Thyroid gland (tissue), 4 donors: ENCODE results near the gene TMCC2. TPM values are rescaled to one million over a fixed set of nuclear protein-coding genes. Genes with fewer than 3 reads are reported as not detected.
"Not testable (repeated sequence)": the region's sequence is repeated elsewhere in the genome, so short reads cannot be mapped to it uniquely, and the experiment has no call there.

Experiments used
- DNase-seq, 2 donors: peaks; one replicate each; pipeline ENCODE4 v3.0.0-alpha.2; 2019
- H3K27ac ChIP-seq, 3 donors: fragments of 200-600 bp; sonication (generic); 1 replicate in 2 of 3; 2 replicates in 1 of 3; pipeline ENCODE4 v1.5.1; 2016 to 2019; ENCODE audit warnings: mild to moderate bottlenecking in 1 of 3, moderate library complexity in 1 of 3
- H3K27me3 ChIP-seq: fragments of 200-600 bp; sonication (generic); one replicate; pipeline ENCODE4 v1.5.1; 2019
- H3K36me3 ChIP-seq, 2 donors: fragments of 200-600 bp; sonication (generic); one replicate each; pipeline ENCODE4 v1.5.1; 2016 to 2019
- H3K4me1 ChIP-seq, 2 donors: fragments of 200-600 bp; sonication (generic); one replicate each; pipeline ENCODE4 v1.5.1; 2017 to 2019
- H3K4me3 ChIP-seq, 3 donors: fragments of 200-600 bp; sonication (generic); replicated peaks in 1 of 3; 1 replicate in 2 of 3; 2 replicates in 1 of 3; pipeline ENCODE4 v1.5.1; 2016; ENCODE audit warnings: mild to moderate bottlenecking in 1 of 3
- H3K9me3 ChIP-seq: fragments of 200-600 bp; sonication (generic); one replicate; pipeline ENCODE4 v1.5.1; 2017
- POLR2A ChIP-seq, 2 donors: fragments of 450-650 bp; IDR thresholded peaks; one replicate each; pipeline ENCODE4 v1.6.1; 2017; ENCODE audit warnings: antibody characterized with exemption in 2 of 2, mild to moderate bottlenecking in 2 of 2, moderate library complexity in 1 of 2
- WGBS, 2 donors: methylation state at CpG; one replicate each; pipeline ENCODE4 v1.1.5; 2017; 5-methylcytosine and 5-hydroxymethylcytosine counted together
- intact Hi-C: fragments of 100-400 bp; cut with DNase I; formaldehyde crosslinking; loops from one replicate; pipeline ENCODE4 v1.15.1; 2023
- total RNA-seq, 4 donors: library from RNA; depleted of rRNA; stranded (reverse); fragments of >200 nt; gene quantifications; one replicate each; pipeline ENCODE4 v1.2.3, GENCODE V29; 2016
- TF ChIP-seq, protein P1 (sequence below), 6 experiments: fragments of 200-600 bp in 3 of 6; fragments of 450-650 bp in 3 of 6; sonication (generic) in 3 of 6; IDR thresholded peaks; one replicate each; pipeline ENCODE4 v1.5.1; 2016 to 2019; ENCODE audit warnings: antibody characterized with exemption in 6 of 6, mild to moderate bottlenecking in 2 of 6, inconsistent platforms in 1 of 6, moderate library complexity in 1 of 6

Gene TMCC2
- total RNA-seq, 4 donors from 2014 or later, result 2.3 to 3.6 (median 3.1) TPM

DNA sequence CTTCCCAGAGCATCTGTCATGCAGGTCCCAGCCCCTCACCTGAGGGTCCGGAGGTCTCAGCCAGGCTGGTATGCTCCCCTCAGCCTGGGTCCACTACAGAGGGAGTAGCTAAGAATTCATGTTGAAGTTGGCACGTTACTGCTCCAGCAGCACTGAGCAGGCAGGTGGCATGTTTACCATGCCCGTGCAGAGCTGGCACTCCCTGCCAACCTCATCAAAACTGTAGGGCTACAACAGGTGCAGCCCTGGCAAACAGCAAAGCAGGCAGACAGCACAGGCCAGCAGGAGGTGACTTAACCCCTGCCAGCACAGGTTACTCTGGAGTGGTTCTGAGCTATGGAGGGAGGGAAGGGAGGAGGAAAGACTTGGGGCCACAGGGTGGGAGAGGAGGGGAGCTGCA is 47.4 kb downstream of the TMCC2 start:
- H3K27ac ChIP-seq, result peak overlapping the region; percentile 81 to 92 (median 90)
- H3K36me3 ChIP-seq, result no peaks in the 10 kb centered on the region
- TF ChIP-seq, protein P1, sequence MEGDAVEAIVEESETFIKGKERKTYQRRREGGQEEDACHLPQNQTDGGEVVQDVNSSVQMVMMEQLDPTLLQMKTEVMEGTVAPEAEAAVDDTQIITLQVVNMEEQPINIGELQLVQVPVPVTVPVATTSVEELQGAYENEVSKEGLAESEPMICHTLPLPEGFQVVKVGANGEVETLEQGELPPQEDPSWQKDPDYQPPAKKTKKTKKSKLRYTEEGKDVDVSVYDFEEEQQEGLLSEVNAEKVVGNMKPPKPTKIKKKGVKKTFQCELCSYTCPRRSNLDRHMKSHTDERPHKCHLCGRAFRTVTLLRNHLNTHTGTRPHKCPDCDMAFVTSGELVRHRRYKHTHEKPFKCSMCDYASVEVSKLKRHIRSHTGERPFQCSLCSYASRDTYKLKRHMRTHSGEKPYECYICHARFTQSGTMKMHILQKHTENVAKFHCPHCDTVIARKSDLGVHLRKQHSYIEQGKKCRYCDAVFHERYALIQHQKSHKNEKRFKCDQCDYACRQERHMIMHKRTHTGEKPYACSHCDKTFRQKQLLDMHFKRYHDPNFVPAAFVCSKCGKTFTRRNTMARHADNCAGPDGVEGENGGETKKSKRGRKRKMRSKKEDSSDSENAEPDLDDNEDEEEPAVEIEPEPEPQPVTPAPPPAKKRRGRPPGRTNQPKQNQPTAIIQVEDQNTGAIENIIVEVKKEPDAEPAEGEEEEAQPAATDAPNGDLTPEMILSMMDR (IDR thresholded peaks at IDR 0.05), result peak in 3 of 6 experiments; percentile 19 to 37 (median 29)
- TF ChIP-seq POLR2A (IDR thresholded peaks at IDR 0.05), result no peak
- no peaks in the 10 kb centered on the region for H3K9me3 ChIP-seq
- peak; percentile 79 to 87 for DNase-seq
- peaks cover 35 to 56% of the 10 kb centered on the region in 2 donors for H3K4me1 ChIP-seq
- intact Hi-C loops, result no loop called here
- no peak overlapping the region for H3K4me3 ChIP-seq
- WGBS, 2 donors, result 42 to 55% methylated on average over 2 to 3 of the region's 3 CpGs
- H3K27me3 ChIP-seq, result no peaks in the 10 kb centered on the region

DNA sequence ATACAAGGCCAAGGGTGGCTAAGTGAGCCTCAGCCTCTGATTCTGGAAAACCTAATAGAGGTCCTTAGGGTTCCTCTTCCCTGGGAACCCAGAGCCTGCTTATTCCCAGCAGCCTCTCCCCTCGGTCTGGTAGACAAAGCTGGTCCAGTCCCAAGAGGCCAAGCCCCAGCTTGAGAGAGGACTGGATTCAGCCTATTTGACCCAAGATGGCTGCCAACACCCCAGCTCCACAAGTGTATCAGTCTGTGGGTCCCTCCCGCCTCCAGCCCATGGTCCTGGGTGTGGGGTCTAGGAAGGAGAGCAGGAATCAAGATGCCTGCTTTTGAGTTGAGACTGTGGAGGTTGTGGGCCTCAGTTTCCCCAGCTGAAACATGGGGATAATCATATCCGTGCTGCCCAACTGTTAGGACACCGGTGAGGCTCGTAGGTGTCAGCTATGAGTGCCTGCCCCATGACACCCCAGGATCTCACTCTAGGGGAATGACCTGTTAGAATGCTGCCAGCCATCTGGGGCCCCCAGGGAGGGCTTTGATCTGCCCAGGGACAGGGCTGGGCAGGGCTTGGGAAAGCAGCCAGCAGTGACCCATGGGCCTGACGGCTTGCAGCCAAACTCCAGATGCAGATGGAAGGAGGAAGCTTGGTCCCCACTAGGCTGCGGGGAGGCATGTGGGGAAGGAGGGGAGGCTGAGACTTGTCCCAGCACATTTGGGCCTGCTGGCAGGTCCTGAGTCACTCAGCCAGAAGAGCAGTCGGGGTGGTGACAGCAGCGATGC is 48.4 kb downstream of the TMCC2 start:
- TF ChIP-seq POLR2A (IDR thresholded peaks at IDR 0.05), result no peak
- TF ChIP-seq, protein P1 (IDR thresholded peaks at IDR 0.05), result no peak
- Histone ChIP-seq H3K4me3 (no peak overlapping the region), H3K4me1 (peaks cover 35 to 56% of the 10 kb centered on the region in 2 donors), H3K9me3 (no peaks in the 10 kb centered on the region), H3K27ac (peak overlapping the region; percentile 81 to 92 (median 90)), H3K36me3 (no peaks in the 10 kb centered on the region), H3K27me3 (no peaks in the 10 kb centered on the region)
- intact Hi-C loops, result no loop called here
- DNase-seq, result peak; percentile 55 to 67
- WGBS, 2 donors, result 77 to 82% methylated on average over 5 to 6 of the region's 9 CpGs

DNA sequence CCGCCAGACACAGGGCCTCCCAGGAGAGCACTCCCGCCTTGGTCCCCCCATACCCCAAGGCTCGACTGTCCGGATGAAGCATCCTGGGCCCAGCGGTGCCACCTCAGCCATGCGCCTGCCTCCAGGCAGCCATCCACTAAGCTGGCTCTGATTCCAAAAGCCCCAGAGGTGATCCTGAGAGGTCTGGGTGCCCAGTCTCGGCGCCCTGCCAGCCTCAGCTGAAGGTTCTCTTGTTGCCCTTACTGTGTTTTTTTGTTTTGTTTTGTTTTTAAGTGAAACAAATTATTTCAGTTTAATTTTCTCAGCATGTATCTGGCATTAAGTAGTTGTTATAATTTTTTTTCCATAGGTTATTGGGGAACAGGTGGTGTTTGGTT is 48.9 kb downstream of the TMCC2 start:
- 34 to 63% methylated on average over 6 to 7 of the region's 8 CpGs for WGBS, 2 donors
- H3K4me1 ChIP-seq, result peaks cover 35 to 56% of the 10 kb centered on the region in 2 donors
- no peak for TF ChIP-seq POLR2A (IDR thresholded peaks at IDR 0.05)
- TF ChIP-seq, protein P1 (IDR thresholded peaks at IDR 0.05), result no peak
- no peaks in the 10 kb centered on the region for H3K9me3 ChIP-seq
- intact Hi-C loops, result no loop called here
- no peak overlapping the region for H3K4me3 ChIP-seq
- H3K36me3 ChIP-seq, result no peaks in the 10 kb centered on the region
- DNase-seq, result peak; percentile 73 to 81
- peak overlapping the region; percentile 81 to 92 (median 90) for H3K27ac ChIP-seq
- no peaks in the 10 kb centered on the region for H3K27me3 ChIP-seq

DNA sequence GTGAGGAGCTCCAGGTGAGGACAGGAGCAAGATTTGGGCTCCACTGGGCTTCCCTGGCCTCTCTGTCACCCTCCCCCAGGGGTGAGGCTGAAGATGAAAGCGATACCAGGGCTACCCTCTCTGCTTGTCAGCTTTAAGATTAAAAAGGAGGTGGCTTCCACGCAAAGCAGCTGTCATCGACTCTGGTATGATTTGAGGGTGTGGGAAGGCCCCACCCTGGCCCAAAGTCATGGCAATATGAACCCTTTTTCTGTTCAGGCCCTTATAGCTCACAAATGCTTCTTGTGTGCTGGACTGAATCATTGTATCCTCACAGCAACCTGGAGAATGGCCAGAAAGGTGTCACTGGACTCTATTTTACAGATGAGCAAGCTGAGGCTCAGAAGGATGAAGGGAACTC is 52.2 kb downstream of the TMCC2 start:
- no peaks in the 10 kb centered on the region for H3K36me3 ChIP-seq
- H3K27ac ChIP-seq, result peak overlapping the region in 1 of 3 donors; percentile 6
- H3K9me3 ChIP-seq, result no peaks in the 10 kb centered on the region
- no peaks in the 10 kb centered on the region for H3K27me3 ChIP-seq
- DNase-seq, result no peak
- no peak overlapping the region for H3K4me3 ChIP-seq
- TF ChIP-seq POLR2A (IDR thresholded peaks at IDR 0.05), result no peak
- TF ChIP-seq, protein P1 (IDR thresholded peaks at IDR 0.05), result no peak
- peaks cover 32 to 68% of the 10 kb centered on the region in 2 donors for H3K4me1 ChIP-seq
- 83 to 88% methylated on average over 3 of the region's 3 CpGs for WGBS, 2 donors
- intact Hi-C loops, result no loop called here

DNA sequence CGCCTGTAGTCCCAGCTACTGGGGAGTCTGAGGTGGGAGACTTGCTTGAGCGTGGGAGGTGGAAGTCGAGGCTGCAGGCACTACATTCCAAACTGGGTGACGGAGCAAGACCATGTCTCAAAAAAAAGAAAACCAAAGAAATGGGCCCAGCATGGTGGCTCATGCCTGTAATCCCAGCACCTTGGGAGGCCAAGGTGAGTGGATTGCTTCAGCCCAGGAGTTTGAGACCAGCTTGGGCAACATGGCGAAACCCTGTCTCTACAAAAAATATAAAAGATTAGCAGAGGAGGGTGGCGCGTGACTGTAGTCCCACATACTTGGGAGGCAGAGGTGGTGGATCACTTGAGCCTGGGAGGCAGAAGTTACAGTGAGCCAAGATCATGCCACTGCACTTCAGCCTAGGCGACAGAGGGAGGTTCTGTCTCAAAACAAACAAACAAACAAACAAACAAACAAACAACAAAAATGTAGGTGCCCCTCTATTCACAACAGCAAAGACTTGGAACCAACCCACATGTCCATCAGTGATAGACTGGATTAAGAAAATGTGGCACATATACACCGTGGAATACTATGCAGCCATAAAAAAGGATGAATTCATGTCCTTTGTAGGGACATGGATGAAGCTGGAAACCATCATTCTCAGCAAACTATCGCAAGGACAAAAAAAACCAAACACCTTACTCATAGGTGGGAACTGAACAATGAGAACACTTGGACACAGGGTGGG is 53.1 kb downstream of the TMCC2 start:
- intact Hi-C loops, DNase-seq, H3K4me3 ChIP-seq, H3K36me3 ChIP-seq, H3K9me3 ChIP-seq, H3K27me3 ChIP-seq: not testable (repeated sequence)
- WGBS, 2 donors, result 97 to 98% methylated on average over 10 of the region's 10 CpGs
- Histone ChIP-seq H3K27ac (peak overlapping the region in 1 of 3 donors; percentile 6), H3K4me1 (peaks cover 32 to 68% of the 10 kb centered on the region in 2 donors)
